HEK293T (cell line): ENCODE data around the gene DUOXA1.

Experiments
- ARNT ChIP-seq: fragments of 450-650 bp; IDR thresholded peaks from 2 replicates; pipeline ENCODE4 v1.6.1; 2017; ENCODE audit warnings: mild to moderate bottlenecking
- BHLHE40 ChIP-seq: fragments of 450-650 bp; IDR thresholded peaks from 2 replicates; pipeline ENCODE4 v1.6.1; 2016; ENCODE audit warnings: mild to moderate bottlenecking, moderate library complexity, borderline replicate concordance
- CTBP1 ChIP-seq: fragments of 450-650 bp; IDR thresholded peaks from 2 replicates; pipeline ENCODE4 v1.6.1; 2016; ENCODE audit warnings: borderline replicate concordance
- ELF4 ChIP-seq: fragments of 450-650 bp; IDR thresholded peaks from 2 replicates; pipeline ENCODE4 v1.6.1; 2017; ENCODE audit warnings: antibody characterized with exemption
- FOXA1 ChIP-seq: fragments of 450-650 bp; IDR thresholded peaks from 2 replicates; pipeline ENCODE4 v1.6.1; 2016; ENCODE audit warnings: mild to moderate bottlenecking
- SP1 ChIP-seq: fragments of 450-650 bp; IDR thresholded peaks from 2 replicates; pipeline ENCODE4 v1.6.1; 2017
- ZNF384 ChIP-seq: fragments of 450-650 bp; IDR thresholded peaks from 2 replicates; pipeline ENCODE4 v1.6.1; 2016

DNA sequence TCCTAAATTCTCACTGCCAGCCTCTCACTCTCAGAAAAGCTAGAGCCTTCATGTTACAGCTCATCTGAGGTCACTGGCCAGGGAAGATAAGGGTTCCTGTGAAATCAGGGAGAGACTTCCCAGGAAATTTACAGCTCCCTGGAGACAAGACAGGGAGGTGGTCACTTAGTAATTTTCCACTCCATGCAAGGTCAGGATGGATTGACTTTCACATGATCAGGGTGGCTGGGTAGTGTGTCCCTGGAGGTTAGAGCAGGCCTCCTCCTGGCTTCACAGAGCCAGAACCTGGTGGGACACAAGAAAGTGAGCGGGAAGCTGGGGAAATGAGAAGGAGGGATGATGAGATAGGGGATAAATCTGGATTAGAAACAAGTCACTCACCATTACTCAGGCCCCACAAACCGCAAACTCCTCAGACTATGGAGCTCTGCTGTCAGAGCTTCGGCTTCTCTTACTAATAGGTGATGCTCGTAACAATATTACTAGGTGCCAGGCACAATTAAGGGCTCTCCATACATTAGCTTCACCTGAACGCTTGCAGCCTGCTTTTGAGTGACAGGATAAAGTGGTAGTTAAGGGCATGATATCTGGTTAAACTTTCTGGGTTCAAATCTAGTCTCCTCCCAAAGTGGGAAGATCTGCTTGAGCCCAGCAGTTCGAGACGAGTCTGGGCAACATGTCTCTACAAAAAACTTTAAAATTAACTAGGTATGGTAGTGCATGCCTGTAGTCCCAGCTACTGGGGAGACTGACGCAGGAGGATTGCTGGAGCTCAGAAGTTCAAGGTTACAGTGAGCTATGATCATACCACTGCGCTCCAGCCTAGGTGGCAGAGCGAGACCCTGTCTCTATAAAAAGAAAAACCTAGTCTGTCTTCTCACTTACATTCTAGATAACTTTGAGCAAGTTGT is 40.6 kb downstream of the DUOXA1 start:
- TF ChIP-seq CTBP1 (no peak), SP1 (no peak), ELF4 (no peak), FOXA1 (no peak), ARNT (no peak), BHLHE40 (no peak), ZNF384 (no peak)
